NCI-H82 treated with DMSO at 0.1 percent for 48 hours (cell line): ENCODE results near the gene MCRIP2.
"Not testable (repeated sequence)": the region's sequence is repeated elsewhere in the genome, so short reads cannot be mapped to it uniquely, and the experiment has no call there.

Source experiments
- DNase-seq: peaks from one replicate; lab custom pipeline; 2025; ENCODE audit not compliant: unreplicated experiment; lab: John Stamatoyannopoulos, UW

MCRIP2 gene

GRCh38 chr16:641326-642188, at the start of gene MCRIP2:
TSS of gene MCRIP2 (plus strand) at chr16:641828. CDS start at chr16:641992, 164 bp downstream.
- DNase-seq, result peak; percentile 7

DNA sequence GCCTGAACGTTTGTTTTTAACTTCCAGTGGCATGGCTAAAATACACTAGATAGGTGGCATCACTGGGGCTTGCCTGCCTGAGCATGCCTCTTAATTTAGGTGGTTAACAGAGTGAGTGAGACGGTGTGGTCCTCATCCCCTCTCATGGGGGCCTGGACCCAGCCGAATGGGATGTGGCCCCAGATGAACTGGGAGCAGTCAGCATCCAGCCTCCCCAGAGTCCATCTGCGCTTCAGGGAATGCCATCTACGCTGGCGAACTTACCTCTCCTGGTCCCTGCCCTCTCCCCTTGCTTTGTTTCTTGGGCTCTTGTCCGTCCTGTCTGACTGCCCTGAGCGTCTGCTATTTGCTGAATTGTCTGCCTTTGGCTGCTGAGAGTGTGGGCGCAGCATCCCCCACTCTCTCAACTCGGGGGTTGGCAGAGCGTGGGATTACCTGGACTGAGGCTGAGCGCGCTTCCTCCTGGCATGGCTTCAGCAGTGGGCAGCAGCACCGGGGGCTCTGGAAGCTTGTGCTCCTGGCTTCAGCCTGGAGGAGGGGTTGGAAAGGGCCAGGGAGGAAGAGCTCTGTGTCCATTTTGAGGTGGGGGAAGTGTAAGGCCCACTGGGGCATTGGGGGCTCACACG, 49.6 kb upstream of the MCRIP2 start:
- no peak for DNase-seq

DNA sequence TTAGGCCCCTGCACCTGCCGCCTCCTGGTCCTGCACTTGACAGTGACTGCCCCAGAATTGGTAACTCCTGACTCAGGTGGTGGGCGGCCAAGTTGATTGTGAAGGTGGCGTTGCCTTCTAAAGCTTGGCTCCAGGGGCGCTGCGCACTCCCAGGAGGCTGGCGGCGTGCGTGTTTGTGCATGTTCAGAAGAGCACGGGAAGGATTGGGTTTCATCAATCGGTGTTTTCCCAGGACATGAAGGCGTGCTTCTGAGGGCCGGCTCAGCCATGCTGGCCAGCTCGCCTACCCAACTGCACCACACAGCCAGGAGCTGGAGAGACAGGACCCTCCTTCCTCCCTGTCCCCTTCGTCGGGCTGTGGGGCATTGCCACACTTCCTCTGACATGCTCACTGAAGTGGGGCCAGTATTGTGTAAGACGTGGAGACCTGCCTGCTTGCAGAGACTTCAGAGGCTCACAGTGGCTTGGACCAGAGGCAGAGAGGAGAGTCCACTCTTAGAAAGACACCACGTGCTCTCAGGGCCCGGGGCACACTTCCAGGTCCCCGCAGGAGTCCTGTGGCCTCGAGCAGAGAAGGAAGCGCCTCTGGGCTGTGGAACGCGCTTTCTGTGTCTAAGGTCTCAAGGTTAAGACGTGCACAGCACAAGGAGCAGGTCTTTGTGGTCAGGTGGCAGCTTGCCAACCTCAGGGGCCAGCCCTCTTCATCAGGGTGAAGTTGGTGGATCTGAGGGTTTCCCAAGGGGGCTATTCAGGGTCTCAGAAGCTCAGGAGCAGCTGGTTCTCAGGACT, 48.9 kb upstream of the MCRIP2 start:
- no peak for DNase-seq

DNA sequence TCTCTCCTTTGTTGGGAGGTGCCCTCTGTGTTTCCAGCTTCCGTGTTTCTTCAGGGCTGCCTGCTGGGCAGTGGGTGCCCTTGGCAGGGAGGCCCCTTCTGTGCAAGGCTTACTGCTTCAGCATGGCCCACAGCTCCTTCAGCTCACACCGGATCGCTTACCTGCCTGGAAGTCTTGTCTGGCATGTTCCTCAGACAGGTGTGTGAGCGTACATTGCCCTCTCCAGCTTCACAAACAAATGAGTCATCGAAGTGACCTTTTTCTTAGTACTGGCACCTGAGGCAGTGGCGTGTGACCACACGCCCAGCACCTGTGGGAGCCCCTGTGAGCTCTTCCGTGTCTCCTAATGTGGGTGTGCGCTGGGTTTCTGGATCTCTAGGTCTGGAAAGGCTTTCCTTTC, 48.2 kb upstream of the MCRIP2 start:
- no peak for DNase-seq

DNA sequence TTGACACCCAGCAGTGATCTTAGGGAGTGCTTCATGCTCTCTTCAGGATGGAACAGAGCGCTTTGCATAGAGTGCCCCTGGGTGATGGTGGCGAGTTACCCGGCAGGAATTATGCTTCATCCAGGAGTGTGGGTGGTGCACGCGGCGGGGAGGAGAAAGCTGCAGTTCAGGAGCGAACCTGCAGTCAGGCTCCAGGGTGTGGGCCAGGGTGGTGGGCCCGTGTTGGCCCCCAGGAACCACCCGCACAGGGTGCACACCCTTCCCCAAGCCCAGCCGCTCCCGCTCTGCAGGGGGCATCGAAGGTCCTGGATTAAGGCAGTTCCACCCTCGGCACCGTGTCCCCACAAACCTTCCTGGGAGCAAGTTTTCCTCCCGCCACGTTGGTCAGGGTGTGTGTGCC, 47.8 kb upstream of the MCRIP2 start:
- no peak for DNase-seq

DNA sequence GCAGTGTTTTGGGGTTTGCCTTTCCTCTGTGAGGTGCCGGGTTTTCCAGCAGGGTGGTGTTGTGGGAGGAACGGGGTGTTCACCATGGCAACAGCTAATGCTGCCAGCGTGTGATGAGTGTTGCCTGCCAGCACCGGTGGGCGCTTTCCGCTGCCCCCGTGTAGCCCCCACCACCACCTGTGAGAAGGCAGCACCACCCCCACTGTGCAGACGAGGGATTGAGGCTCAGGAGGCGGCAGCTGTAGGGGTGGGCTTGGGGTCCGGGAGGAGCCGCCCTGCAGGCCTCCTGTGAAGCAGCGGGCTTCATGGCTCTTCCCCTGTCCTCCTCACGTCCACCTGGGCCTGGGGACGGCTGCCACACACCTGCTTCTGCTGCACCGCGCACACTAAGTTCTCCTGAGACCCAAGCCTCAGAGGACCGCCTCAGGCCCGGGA, 46.5 kb upstream of the MCRIP2 start:
- DNase-seq, result no peak

- no peak for DNase-seq
Measured at GRCh38 chr16:595942-596735, 45.5 kb upstream of the MCRIP2 start.

GRCh38 chr16:596736-597060, 44.9 kb upstream of the MCRIP2 start:
- DNase-seq, result no peak

- not testable (repeated sequence) for DNase-seq
Measured at GRCh38 chr16:597655-598054, 44.0 kb upstream of the MCRIP2 start.

DNA sequence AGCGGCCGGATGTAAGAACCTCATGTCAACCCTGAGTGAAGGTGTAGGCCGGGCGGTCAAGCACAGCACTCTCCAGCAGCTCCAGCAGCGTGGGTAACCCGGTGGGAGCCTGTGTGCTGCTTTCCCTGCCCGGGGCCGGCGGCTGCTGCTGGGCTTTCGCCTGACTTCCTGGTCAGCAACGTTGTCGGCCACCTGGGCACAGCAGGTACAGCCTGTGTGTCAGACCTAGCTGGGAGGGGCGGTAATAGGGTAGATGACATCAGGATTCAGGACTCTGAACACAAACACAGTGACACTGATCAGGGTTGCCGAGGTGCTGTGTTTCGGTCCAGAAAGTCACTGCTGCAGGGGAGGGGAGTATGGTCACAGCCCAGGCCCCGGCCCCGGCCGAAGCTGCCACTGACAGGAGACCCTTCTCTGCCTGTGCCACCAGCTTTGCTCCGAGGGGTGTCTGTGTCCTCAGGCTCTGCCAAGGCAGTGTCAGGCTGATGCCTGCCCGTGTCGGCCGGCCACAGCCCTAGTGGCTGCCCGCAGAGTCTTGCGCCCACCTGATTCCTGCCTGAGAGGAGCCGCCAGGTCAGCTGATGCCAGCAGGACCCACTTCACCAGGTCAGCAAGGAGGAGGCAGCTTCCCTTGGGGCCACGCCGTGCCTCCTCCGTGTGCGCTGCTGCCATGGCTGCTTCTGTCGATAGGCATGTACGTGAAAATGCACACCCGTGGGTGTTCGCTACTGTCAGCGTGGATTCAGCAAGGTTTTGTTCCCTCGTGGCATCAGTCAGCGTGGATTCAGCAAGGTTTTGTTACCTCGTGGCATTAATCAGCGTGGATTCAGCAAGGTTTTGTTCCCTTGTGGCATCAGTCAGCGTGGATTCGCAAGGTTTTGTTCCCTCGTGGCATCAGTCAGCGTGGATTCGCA, 42.5 kb upstream of the MCRIP2 start:
- no peak for DNase-seq

DNA sequence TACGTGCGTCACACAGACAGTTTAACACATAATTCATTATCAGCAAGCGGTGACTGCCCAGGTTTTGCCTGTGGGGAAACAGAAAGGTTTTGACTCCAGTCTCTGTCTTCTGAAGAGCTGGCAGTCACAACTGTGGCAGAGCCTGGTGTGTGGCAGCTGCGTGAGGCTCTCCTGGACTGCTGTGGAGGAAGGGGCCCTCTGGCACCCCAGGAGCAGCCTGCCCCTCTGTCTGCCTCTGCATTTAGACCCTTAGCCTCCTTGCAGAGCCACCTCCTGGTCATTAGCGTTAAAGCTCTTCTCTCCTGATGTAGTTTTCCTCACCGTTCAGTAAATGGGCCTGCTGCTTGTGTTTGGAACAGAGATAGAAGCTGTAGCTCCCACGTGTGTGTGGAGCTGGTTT, 40.8 kb upstream of the MCRIP2 start:
- DNase-seq, result peak; percentile 20

DNA sequence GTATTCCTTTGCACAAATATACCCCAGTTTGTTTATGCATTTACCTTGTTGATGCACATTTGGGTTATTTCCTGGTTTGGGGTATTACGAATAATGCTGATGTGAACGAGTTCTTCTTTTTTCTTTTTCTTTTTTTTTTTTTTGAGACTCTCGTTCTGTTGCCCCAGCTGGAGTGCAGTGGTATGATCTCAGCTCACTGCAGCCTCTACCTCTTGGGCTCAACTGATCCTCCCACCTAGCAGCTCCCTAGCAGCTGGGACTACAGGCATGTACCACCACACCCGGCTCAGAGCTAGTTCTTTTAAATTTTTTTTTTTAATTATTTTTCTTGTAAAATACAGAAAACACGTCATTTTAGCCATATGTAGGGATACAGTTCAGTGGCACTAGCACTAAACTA, 37.7 kb upstream of the MCRIP2 start:
- DNase-seq, result no peak

DNA sequence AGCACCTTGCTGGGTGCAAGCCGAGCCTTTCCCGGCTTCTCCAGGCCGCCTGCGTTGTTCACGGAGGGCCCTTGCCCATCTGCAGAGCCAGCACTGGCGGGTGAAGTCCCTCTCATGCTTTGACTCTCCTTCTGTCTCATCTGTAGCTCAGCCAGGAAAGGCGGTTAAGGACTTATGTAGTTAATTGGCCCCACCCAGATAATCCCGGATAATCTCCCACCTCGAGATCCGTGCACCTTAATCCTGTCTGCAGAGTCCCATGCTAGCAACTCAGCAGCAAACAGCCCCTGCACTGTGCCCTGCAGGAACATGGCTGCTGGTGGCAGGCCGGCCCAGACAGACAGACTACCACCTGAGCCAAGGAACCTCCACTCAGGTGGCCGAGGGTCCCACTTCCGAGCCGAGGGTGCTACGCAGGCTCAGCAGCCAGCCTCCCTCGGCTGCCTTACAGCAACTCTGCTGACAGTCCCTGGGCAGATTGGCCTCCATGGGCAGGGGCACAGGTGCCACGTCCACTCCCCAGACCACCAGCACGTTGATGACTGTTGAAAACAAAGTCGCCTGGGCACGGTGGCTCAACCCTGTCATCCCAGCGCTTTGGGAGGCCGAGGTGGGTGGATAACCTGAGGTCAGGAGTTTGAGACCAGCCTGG, 34.8 kb upstream of the MCRIP2 start:
- peak; percentile 93 for DNase-seq

DNA sequence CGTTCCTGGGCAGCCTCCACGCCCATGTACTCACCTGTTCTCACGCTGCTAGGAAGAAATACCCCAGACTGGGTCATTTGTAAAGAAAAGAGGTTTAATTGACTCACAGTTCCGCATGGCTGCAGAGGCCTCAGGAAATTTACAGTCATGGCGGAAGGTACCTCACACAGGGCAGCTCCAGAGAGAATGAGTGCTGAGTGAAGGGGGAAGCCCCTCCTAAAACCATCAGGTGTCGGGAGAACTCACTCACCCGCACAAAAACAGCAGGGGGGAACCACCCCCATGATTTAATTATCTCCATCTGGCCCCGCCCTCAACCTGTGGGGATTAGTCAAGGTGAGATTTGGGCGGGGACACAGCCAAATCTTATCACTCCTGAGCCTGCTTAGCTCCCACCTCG, 33.6 kb upstream of the MCRIP2 start:
- DNase-seq, result no peak

GRCh38 chr16:609316-609715, 32.3 kb upstream of the MCRIP2 start:
- no peak for DNase-seq

- DNase-seq, result no peak
Measured at GRCh38 chr16:609984-610383, 31.6 kb upstream of the MCRIP2 start.

GRCh38 chr16:610513-611381, 30.9 kb upstream of the MCRIP2 start:
- no peak for DNase-seq

DNA sequence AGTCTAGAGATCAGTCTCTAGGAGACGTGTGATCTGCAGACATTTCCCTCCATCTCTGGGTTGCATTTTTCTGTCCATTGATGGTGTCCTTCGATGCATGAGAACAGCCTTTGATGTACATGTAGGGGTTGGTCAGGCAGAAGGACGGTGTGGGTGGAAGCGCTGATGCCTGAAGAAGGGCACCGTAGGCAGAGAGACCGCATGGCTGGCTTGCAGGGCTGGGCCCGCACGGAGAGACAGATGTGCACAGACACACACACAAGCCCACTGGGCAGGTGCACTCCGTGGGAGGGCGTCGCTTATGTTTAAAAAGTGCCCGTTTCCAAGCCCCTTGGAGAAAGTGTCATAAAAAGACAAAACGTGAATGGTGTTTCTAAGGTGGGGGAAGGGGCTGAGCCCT, 26.5 kb upstream of the MCRIP2 start:
- DNase-seq, result no peak
